Measurements from ENCODE around the gene ADSS2.

Gene ADSS2

GRCh38 chr1:244362476-244362875 lies 89.2 kb downstream of the ADSS2 start:
- DNase-seq, result no peak

GRCh38 chr1:244361764-244362473 lies 89.8 kb downstream of the ADSS2 start:
- no peak for DNase-seq

Data from activated CD8-positive, alpha-beta memory T cell treated with anti-CD3 and anti-CD28 coated beads for 24 hours (primary cell).